HG02970 (cell line): ENCODE measurements around the gene BCL2L1.

ENCODE experiments used
- ATAC-seq: cut with Tn5 transposase; IDR thresholded peaks from one replicate; pipeline ENCODE4 v1.9.1; 2021; ENCODE audit warnings: mild to moderate bottlenecking, moderate library complexity, moderate number of reproducible peaks; ENCODE audit not compliant: unreplicated experiment, low FRiP score

The BCL2L1 gene

GRCh38 chr20:31738729-31739549 is 16.3 kb upstream of the BCL2L1 start, which contains the start of gene TPX2:
Gene TPX2, plus strand, starts transcription at chr20:31739290. Its CDS starts 18,187 bp downstream, at chr20:31757477.
- ATAC-seq, result peak; percentile 79

- ATAC-seq, result no peak
These were observed 8.7 kb upstream of the BCL2L1 start for GRCh38 chr20:31731321-31731717.

GRCh38 chr20:31723319-31724078 is 831 bp upstream of the BCL2L1 start:
- ATAC-seq, result peak; percentile 77

- no peak for ATAC-seq
These were observed 326 bp upstream of the BCL2L1 start for GRCh38 chr20:31723069-31723318.

- ATAC-seq, result no peak
These were observed 1.0 kb downstream of the BCL2L1 start for GRCh38 chr20:31721408-31722256.

GRCh38 chr20:31720486-31721407 is 1.9 kb downstream of the BCL2L1 start:
- no peak for ATAC-seq

- ATAC-seq, result no peak
These were observed 2.8 kb downstream of the BCL2L1 start for GRCh38 chr20:31719644-31720485.

GRCh38 chr20:31718952-31719643 is 3.6 kb downstream of the BCL2L1 start:
- no peak for ATAC-seq

- ATAC-seq, result no peak
These were observed 5.0 kb downstream of the BCL2L1 start for GRCh38 chr20:31717478-31718201.

- ATAC-seq, result no peak
These were observed 5.7 kb downstream of the BCL2L1 start for GRCh38 chr20:31716818-31717477.

- ATAC-seq, result no peak
These were observed 6.3 kb downstream of the BCL2L1 start for GRCh38 chr20:31716351-31716750.

- ATAC-seq, result no peak
These were observed 6.9 kb downstream of the BCL2L1 start for GRCh38 chr20:31715766-31716165.

- no peak for ATAC-seq
These were observed 9.1 kb downstream of the BCL2L1 start for GRCh38 chr20:31713312-31714273.

- no peak for ATAC-seq
These were observed 9.9 kb downstream of the BCL2L1 start for GRCh38 chr20:31712564-31713311.

GRCh38 chr20:31712112-31712553 is 10.5 kb downstream of the BCL2L1 start:
- no peak for ATAC-seq
